Islet precursor cell (in vitro differentiated cells): Measurements from ENCODE around the gene PITPNM3.

Experiments used
- DNase-seq: peaks from one replicate; pipeline ENCODE4 v3.0.0-alpha.2; 2018

Gene PITPNM3

GRCh38 chr17:6551356-6551755 is 5.0 kb downstream of the PITPNM3 start:
- no peak for DNase-seq

DNA sequence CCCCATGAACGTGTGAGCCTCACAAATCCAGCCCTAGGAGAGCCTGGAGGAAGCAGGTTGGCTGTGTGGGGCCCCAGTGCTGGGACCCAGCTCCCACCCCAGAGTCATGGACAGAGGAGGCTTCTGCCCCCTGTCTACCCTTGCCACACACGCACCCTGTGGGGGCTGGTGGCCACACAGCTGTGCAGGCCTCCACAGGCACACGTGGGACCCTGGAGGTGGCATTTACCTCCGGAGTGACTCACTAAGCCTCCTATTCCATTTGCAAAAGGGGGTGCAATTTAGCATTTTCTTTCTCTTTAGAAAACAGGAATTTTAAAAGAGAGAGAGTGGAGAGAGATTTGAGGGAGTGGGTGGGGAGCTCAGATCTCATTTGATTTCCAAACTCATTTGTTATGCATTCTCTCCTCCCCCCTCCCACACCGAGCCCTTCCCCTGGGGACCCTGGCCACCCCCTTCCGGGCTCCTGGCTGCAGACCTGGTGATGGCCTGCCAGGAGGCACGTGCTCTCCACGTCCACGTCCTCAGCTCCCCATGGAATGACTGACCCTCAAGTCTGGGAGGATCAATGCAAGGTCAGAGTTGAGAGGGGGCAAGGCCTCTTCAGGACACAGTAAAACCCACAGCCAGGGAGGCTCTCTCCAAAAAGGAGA is 6.8 kb downstream of the PITPNM3 start:
- DNase-seq: no peak

DNA sequence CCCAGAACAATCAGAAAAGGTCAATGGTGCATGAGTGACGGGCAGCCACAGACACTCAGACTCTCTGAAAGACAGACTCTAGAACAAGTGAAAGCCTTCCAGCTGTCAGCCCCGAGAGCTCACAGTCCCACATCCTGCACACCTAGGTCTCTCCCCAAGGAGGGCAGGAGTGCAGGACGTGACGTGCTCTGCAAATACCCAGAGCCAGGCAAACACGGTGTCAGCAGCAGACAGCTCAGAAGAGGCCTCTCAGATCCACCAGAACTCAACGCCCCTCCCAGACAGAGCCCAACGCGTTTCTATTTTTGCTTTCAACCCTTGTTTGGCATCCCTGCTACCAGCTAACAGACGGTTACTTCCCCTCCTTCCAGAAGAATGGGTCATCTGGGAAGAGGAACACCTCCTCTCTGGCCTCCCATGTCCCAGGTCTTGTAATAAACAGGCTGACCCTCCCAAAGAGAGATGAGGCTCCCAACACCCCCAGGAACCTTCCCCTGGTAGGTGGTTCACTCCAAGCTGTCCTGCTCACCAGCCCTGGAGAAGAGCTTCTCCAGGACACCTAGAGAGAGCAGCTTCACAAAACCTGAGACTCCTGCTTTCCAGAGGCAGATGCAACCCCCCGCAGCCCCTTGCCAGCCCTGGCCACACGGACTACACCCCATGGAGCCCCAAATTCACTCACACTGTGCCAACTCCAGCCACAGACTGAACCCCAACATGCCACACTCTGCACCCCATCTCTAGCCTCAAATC is 7.6 kb downstream of the PITPNM3 start:
- DNase-seq: no peak

DNA sequence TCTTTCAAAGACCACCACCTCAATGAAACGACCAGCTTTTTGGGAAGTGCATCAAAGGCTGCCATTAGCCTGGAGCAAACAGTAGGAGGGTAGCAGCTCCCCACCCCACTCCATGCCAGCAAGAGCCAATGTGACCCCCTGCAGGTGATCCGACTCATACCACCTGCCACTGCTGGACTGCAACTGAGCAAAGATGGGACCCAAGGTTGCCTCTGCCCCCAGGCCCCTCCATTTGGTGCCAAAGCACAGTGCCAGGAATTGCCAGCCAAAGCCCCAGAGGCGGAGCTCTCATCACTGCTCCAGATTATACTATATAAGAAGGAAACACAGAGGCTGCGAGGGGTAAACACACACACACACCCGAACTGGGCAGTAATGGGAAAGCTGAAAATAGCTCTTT is 8.3 kb downstream of the PITPNM3 start:
- no peak for DNase-seq

GRCh38 chr17:6547336-6547735 is 9.0 kb downstream of the PITPNM3 start:
- no peak for DNase-seq

DNA sequence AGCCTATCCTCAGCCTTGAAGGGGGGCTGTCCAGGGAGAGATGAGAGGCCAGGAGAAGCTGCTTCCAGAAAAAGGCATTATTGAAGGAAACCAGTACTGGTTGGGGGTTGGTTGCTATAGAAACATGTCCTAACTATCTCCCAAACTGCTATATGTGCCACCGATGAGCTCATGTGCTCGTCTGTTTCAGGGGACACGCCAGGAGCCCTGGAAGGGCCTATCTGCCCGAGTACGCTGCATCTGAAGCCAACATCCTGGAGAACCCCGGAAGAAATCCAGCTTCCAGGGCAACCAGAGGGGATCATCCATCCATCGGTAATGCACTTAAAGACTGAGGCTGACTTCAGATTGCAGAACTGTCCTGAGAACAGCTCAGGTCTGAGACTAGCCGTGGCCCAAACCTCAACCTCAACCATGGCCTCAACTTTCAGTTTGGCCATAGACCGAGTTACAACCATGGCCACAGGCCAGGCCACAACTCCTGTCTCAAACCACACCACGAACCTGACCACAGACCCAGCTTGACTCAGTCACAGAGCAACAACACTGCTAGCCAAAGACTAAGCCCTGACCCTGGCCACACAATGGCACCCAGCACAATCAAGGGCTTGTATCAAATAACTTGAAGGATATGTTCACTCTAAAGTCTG is 10.2 kb downstream of the PITPNM3 start:
- DNase-seq: no peak

- no peak for DNase-seq
These were observed 11.1 kb downstream of the PITPNM3 start for GRCh38 chr17:6545291-6545690.

DNA sequence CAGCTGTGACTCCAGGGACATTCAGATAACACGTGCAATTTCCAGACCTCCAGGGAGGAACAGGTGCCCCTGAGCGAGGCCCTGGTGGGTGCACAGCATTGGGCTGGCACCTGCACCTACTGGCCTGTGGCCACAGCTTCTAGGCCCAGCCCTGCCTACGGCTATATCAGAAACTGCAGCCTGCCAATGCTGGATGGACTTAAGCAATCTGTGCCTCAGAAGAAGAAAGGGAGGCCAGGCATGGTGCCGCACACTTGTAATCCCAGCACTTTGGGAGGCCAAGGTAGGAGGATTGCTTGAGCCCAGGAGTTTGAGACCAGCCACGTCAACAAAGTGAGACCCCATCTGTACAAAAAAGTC is 12.4 kb downstream of the PITPNM3 start:
- no peak for DNase-seq

GRCh38 chr17:6543079-6544010 is 13.0 kb downstream of the PITPNM3 start:
- DNase-seq: no peak

DNA sequence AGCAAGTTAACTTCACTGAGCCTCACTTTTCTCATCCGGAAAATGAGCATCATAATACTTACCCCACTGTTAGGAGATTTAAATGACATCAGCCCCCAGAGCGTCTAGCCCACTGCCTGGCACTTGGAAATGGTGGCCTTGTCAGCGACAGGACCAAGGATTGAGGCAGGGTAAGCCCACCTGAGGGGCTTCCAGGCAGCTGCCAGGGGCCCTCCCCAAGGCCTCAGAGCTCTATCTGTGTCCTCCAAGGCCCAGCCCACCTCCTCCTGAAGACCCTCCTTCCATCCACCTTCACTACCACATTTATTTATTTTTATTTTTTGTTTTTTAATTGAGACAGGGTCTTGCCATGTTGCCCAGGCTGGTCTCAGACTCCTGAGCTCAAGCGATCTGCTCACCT is 13.8 kb downstream of the PITPNM3 start:
- DNase-seq: no peak

- DNase-seq: no peak
These were observed 14.5 kb downstream of the PITPNM3 start for GRCh38 chr17:6541886-6542285.

- DNase-seq: no peak
These were observed 16.5 kb downstream of the PITPNM3 start for GRCh38 chr17:6539871-6540270.

- DNase-seq: peak; percentile 37
These were observed 19.7 kb downstream of the PITPNM3 start for GRCh38 chr17:6536566-6537065.

DNA sequence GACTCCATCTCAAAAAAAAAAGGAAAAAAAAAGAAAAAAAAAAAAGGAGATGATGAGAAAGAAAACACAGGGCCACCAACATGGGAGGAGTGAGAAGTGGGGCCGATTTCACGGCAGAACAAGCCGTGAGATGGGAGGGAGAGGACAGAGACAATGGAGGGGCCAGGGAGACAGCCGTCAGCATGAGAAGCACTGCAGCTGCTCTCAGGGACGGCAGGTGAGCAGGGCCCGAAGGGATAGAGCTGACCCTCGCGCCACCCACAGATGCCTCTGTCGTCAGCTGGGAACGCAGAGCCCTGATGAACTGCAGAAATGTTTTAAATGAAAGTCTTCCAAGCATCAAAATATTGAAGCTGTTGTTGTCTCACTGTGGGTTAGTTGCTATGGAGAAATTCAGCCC is 20.3 kb downstream of the PITPNM3 start:
- peak; percentile 38 for DNase-seq

DNA sequence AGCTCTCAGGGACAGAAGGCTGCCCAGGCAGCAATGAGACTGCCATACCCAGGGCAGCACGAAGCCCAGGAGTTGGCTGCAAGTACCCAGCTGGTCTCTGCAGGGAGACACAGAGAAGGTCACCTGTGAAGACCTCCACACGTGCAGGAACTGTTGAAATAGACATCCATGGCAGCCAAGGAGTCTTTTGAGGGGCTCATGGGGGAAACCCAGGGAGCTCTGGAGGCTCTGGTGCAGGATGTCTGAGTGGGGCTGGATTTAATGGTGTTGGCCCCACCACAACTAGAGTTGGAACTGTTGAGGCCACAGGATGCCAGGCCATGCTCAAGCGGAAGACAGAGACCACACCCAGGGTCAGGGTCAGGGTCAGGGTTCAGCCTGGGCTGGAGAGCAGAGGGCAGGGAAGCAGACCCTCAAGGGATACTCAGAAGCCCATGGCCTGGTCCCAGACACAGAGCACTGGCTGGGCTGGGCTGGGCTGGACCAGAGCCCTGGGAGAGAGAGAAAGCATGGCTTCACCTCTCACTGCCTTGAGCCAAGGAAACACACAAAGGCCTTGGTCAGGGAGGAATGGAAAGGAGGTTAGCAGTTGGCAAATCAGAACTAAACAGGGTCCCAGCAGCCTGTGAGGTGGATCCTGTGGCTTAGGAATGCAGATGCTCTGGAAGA is 21.4 kb downstream of the PITPNM3 start:
- peak; percentile 48 for DNase-seq

GRCh38 chr17:6532441-6532885 is 23.9 kb downstream of the PITPNM3 start:
- DNase-seq: no peak

DNA sequence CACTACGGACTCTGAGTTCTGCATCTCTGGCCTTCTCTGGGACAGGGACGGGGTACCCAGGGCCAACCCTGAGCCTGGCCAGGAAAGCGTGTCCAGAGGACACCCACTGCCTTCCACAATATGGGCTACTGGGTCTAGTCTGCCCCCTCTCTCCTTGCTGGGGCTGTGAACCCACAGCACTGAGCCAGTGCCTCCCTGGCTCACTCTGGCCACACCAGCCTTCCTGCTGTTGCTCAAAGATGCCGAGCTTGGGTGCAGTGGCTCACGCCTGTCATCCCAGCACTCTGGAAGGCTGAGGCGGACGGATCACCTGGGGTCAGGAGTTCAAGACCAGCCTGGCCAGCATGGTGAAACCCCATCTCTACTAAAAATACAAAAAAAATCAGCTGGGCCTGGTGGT is 24.8 kb downstream of the PITPNM3 start:
- peak; percentile 44 for DNase-seq

- peak; percentile 48 for DNase-seq
These were observed 25.9 kb downstream of the PITPNM3 start for GRCh38 chr17:6530324-6530920.

GRCh38 chr17:6528557-6528956 is 27.8 kb downstream of the PITPNM3 start:
- DNase-seq: peak; percentile 46

- DNase-seq: no peak
These were observed 29.8 kb downstream of the PITPNM3 start for GRCh38 chr17:6526362-6527152.

DNA sequence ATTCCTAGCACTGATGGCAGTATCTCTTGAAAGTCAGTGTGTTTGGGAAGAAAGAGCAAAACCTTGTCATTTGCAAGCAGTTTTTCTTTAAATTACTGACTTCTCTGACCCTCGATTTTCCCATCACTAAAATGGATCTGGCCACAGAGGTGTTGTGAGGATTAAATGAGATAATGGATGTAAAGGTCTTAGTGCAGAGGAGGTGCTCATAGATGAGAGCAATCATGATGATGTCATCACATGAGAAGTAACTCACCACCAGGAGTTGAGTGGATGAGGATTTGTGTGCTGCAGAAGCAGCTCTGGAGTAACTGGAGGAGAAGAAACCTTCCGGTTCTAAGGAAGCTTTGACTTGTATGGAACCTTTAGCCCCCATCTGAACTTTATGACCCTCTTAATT is 30.6 kb downstream of the PITPNM3 start:
- no peak for DNase-seq
